A549 (cell line): Measurements from ENCODE around the gene UBAC2. TPM values are rescaled to one million over a fixed set of nuclear protein-coding genes. Genes with fewer than 3 reads are reported as not detected.

Source experiments
- ATAC-seq, 2 experiments: fragments of 200-7000 bp in 1 of 2; fragments of >200 bp in 1 of 2; cut with Nextera tagmentation in 1 of 2; cut with Tn5 transposase in 1 of 2; 3 replicates each; pipeline versions ENCODE4 v1.8.0 to v1.9.1; 2018 to 2020; ENCODE audit warnings: mild to moderate bottlenecking in 1 of 2, moderate library complexity in 1 of 2
- CTCF ChIA-PET: fragments of 300-600 bp; sonication (Branson Sonifier 250); formaldehyde crosslinking; extraction: SDS; loops from one replicate; lab custom pipeline; 2021; ENCODE audit warnings: antibody characterized with exemption, inconsistent platforms; lab: Yijun Ruan, JAX
- POLR2A ChIA-PET: fragments of 350-600 bp; formaldehyde crosslinking; extraction: SDS; loops from one replicate; lab custom pipeline; 2021; ENCODE audit warnings: antibody characterized with exemption, inconsistent platforms; lab: Yijun Ruan, JAX
- DNase-seq, 2 experiments: peaks; one replicate each; pipeline versions ENCODE4 v3.0.0 to v3.0.0-alpha.2; 2011 to 2016; ENCODE audit warnings: low read depth in 1 of 2, low spot score in 1 of 2
- FAIRE-seq: peaks from 2 replicates; lab custom pipeline; 2011; peaks lifted over from hg19 to GRCh38; lab: Jason Lieb, UNC
- H3K27ac ChIP-seq, 2 experiments: fragments of >200 bp; sonication (Bioruptor Twin); formaldehyde crosslinking; 3 replicates each; pipeline ENCODE4 v1.5.1; 2016 to 2017
- H3K4me1 ChIP-seq: fragments of >200 bp; sonication (Bioruptor Twin); formaldehyde crosslinking; 3 replicates; pipeline ENCODE4 v1.6.1; 2016
- H3K4me2 ChIP-seq: fragments of >200 bp; sonication (Bioruptor Twin); formaldehyde crosslinking; 3 replicates; pipeline ENCODE4 v1.6.1; 2016
- H3K4me3 ChIP-seq: fragments of >200 bp; sonication (Bioruptor Twin); formaldehyde crosslinking; 3 replicates; pipeline ENCODE4 v1.5.1; 2016
- H3K9me3 ChIP-seq: fragments of >200 bp; sonication (Bioruptor Twin); formaldehyde crosslinking; 3 replicates; pipeline ENCODE4 v1.6.1; 2016
- ATOH8 ChIP-seq: fragments of 250-450 bp; sonication (Bioruptor Pico); IDR thresholded peaks from 2 replicates; pipeline ENCODE4 v1.5.0; 2020; ENCODE audit warnings: low read depth, mild to moderate bottlenecking, moderate library complexity
- BCL3 ChIP-seq: fragments of >200 bp; sonication (Bioruptor Twin); formaldehyde crosslinking; IDR thresholded peaks from 3 replicates; pipeline ENCODE4 v1.6.1; 2016
- CBX2 ChIP-seq: fragments of 200-600 bp; sonication (generic); IDR thresholded peaks from 2 replicates; pipeline ENCODE4 v1.6.1; 2016; ENCODE audit warnings: low read depth, mild to moderate bottlenecking, borderline replicate concordance
- CEBPB ChIP-seq, 2 experiments: fragments of >200 bp in 1 of 2; sonication (Bioruptor Twin) in 1 of 2; formaldehyde crosslinking in 1 of 2; IDR thresholded peaks; 2 replicates each; pipeline ENCODE4 v1.6.1; 2012 to 2016
- CHD2 ChIP-seq: fragments of 150-350 bp; IDR thresholded peaks from 2 replicates; pipeline ENCODE4 v1.6.1; 2014; ENCODE audit warnings: low read length; ENCODE audit not compliant: partially characterized antibody
- CHD4 ChIP-seq: fragments of 200-600 bp; sonication (generic); IDR thresholded peaks from 2 replicates; pipeline ENCODE4 v1.6.1; 2016; ENCODE audit warnings: antibody characterized with exemption, mild to moderate bottlenecking, borderline replicate concordance
- E2F6 ChIP-seq: IDR thresholded peaks from 2 replicates; pipeline ENCODE4 v1.6.1; 2012; ENCODE audit warnings: low read depth, borderline replicate concordance
- EHF ChIP-seq: fragments of 250-450 bp; sonication (Bioruptor Pico); IDR thresholded peaks from 2 replicates; pipeline ENCODE4 v1.5.0; 2020; ENCODE audit warnings: mild to moderate bottlenecking
- ELK1 ChIP-seq: fragments of 150-350 bp; IDR thresholded peaks from 2 replicates; pipeline ENCODE4 v1.6.1; 2014; ENCODE audit warnings: low read depth, mild to moderate bottlenecking, low read length
- ESRRA ChIP-seq: fragments of 150-350 bp; IDR thresholded peaks from 2 replicates; pipeline ENCODE4 v1.6.1; 2014; ENCODE audit warnings: mild to moderate bottlenecking, low read length, borderline replicate concordance
- FOSB ChIP-seq: fragments of 250-450 bp; sonication (Bioruptor Pico); IDR thresholded peaks from 2 replicates; pipeline ENCODE4 v1.5.0; 2020; ENCODE audit warnings: mild to moderate bottlenecking, moderate library complexity
- FOSL2 ChIP-seq, 2 experiments: fragments of 450-650 bp in 1 of 2; fragments of >200 bp in 1 of 2; sonication (Bioruptor Twin) in 1 of 2; formaldehyde crosslinking; IDR thresholded peaks; 2 replicates each; pipeline versions ENCODE4 v1.5.0 to v1.6.1; 2016 to 2020; ENCODE audit warnings: mild to moderate bottlenecking in 1 of 2, moderate library complexity in 1 of 2
- FOXS1 ChIP-seq: fragments of 250-450 bp; sonication (Bioruptor Pico); IDR thresholded peaks from 2 replicates; pipeline ENCODE4 v1.5.0; 2020; ENCODE audit warnings: mild to moderate bottlenecking, moderate library complexity
- GATA3 ChIP-seq: IDR thresholded peaks from 2 replicates; pipeline ENCODE4 v1.6.1; 2012; ENCODE audit warnings: borderline replicate concordance
- HDAC2 ChIP-seq: fragments of 200-600 bp; sonication (generic); IDR thresholded peaks from 2 replicates; pipeline ENCODE4 v1.6.1; 2016
- HOXB13 ChIP-seq: fragments of 250-450 bp; sonication (Bioruptor Pico); IDR thresholded peaks from 2 replicates; pipeline ENCODE4 v1.5.0; 2020; ENCODE audit warnings: low read depth, mild to moderate bottlenecking, moderate library complexity
- HOXB5 ChIP-seq: fragments of 250-450 bp; sonication (Bioruptor Pico); IDR thresholded peaks from 2 replicates; pipeline ENCODE4 v1.5.0; 2020; ENCODE audit warnings: mild to moderate bottlenecking, moderate library complexity
- KDM1A ChIP-seq: fragments of 200-600 bp; sonication (generic); IDR thresholded peaks from 2 replicates; pipeline ENCODE4 v1.6.1; 2016; ENCODE audit warnings: low read depth, mild to moderate bottlenecking
- NFE2L2 ChIP-seq: fragments of 150-350 bp; conservative IDR thresholded peaks from 2 replicates; pipeline ENCODE4 v1.6.1; 2014; ENCODE audit warnings: low read length
- RAD21 ChIP-seq, 2 experiments: fragments of >200 bp in 1 of 2; sonication (Bioruptor Twin) in 1 of 2; formaldehyde crosslinking in 1 of 2; IDR thresholded peaks in 1 of 2; conservative IDR thresholded peaks in 1 of 2; 2 replicates in 1 of 2; 3 replicates in 1 of 2; pipeline ENCODE4 v1.6.1; 2012 to 2018; ENCODE audit warnings: inconsistent platforms in 1 of 2
- RCOR1 ChIP-seq: fragments of 150-350 bp; IDR thresholded peaks from 2 replicates; pipeline ENCODE4 v1.6.1; 2014; ENCODE audit warnings: antibody characterized with exemption, low read length, low read depth
- RFX5 ChIP-seq: fragments of 450-650 bp; IDR thresholded peaks from 2 replicates; pipeline ENCODE4 v1.7.1; 2014; ENCODE audit warnings: antibody characterized with exemption, mild to moderate bottlenecking, moderate library complexity
- TFCP2L1 ChIP-seq: fragments of 250-450 bp; sonication (Bioruptor Pico); IDR thresholded peaks from 2 replicates; pipeline ENCODE4 v1.5.0; 2021; ENCODE audit warnings: mild to moderate bottlenecking
- USF2 ChIP-seq: fragments of 450-650 bp; IDR thresholded peaks from 2 replicates; pipeline ENCODE4 v1.6.1; 2014; ENCODE audit warnings: antibody characterized with exemption
- ZC3H11A ChIP-seq: fragments of 450-650 bp; IDR thresholded peaks from 2 replicates; pipeline ENCODE4 v1.6.1; 2014; ENCODE audit warnings: antibody characterized with exemption, mild to moderate bottlenecking
- WGBS: methylation state at CpG from one replicate; pipeline ENCODE4 v1.1.6; 2017; ENCODE audit errors: missing lambda C conversion rate; 5-methylcytosine and 5-hydroxymethylcytosine counted together
- polyA plus RNA-seq, 4 experiments: library from polyadenylated mRNA; depleted of rRNA in 3 of 4; stranded (reverse); fragments of >200 nt; fragmentation: RNase III in 1 of 4; extraction: RNeasy Plus Mini Kit Qiagen cat#74134 plus additional on column Dnase treatment in 1 of 4; gene quantifications; 2 replicates in 3 of 4; 3 replicates in 1 of 4; pipeline ENCODE4 v1.2.3, GENCODE V29; 2011 to 2017

UBAC2 gene
- polyA plus RNA-seq, 2 of the 4 experiments (the other 2 are of a cell fraction), result 61.6 to 103 TPM

GRCh38 chr13:99257291-99257690 is 56.6 kb downstream of the UBAC2 start:
- Histone ChIP-seq H3K4me1 (no peaks in the 10 kb centered on the region), H3K9me3 (no peaks in the 10 kb centered on the region), H3K4me3 (no peak overlapping the region), H3K4me2 (no peak overlapping the region), H3K27ac (no peak overlapping the region)
- ChIA-PET POLR2A (no interaction called here), CTCF (interaction anchor here (1.1 to 1.5 kb wide), 2 partner anchors 12 to 81 kb away, joined by 3 to 6 read pairs; no protein-coding TSS in a partner anchor)
- 83% methylated on average over 2 of the region's 2 CpGs for WGBS
- FAIRE-seq, result no peak
- TF ChIP-seq BCL3 (no peak), ZC3H11A (no peak), ESRRA (no peak), HOXB13 (CRISPR knock-in tag) (no peak), NFE2L2 (no peak), HDAC2 (no peak), GATA3 (no peak), ELK1 (no peak)
- no peak for DNase-seq
- ATAC-seq, result no peak

GRCh38 chr13:99258210-99258860 is 57.7 kb downstream of the UBAC2 start, which contains the start of gene GPR18:
TSS of gene GPR18 (minus strand) at chr13:99258379. CDS start at chr13:99255872, 2,507 bp downstream.
- DNase-seq (no peak), ATAC-seq (no peak), FAIRE-seq (no peak)
- ChIA-PET CTCF (interaction anchor here (1.1 to 1.5 kb wide), 2 partner anchors 11 to 82 kb away, joined by 3 to 6 read pairs; no protein-coding TSS in a partner anchor), POLR2A (no interaction called here)
- no peak within 1 kb of the TSS for H3K27ac ChIP-seq
- no peaks in the 10 kb centered on the region for H3K4me1 ChIP-seq
- TF ChIP-seq EHF (CRISPR knock-in tag) (no peak), ELK1 (no peak), ATOH8 (CRISPR knock-in tag) (no peak), RAD21 (conservative IDR thresholded peaks at IDR 0.05 in 1 of 2, IDR thresholded peaks at IDR 0.05 in 1 of 2) (no peak), USF2 (no peak), FOXS1 (CRISPR knock-in tag) (no peak), CEBPB (IDR thresholded peaks at IDR 0.05) (no peak), CBX2 (no peak), FOSL2 (IDR thresholded peaks at IDR 0.05) (no peak), FOSL2 (CRISPR knock-in tag; IDR thresholded peaks at IDR 0.05) (no peak), FOSB (CRISPR knock-in tag) (no peak), KDM1A (no peak), RFX5 (no peak), CHD2 (no peak), RCOR1 (no peak), TFCP2L1 (CRISPR knock-in tag) (no peak), E2F6 (no peak), CHD4 (no peak), HOXB5 (CRISPR knock-in tag) (no peak)
- H3K9me3 ChIP-seq, result no peaks in the 10 kb centered on the region
- WGBS, result 94% methylated on average over 4 of the region's 4 CpGs
- no peak within 1 kb of the TSS for H3K4me2 ChIP-seq
- no peak within 1 kb of the TSS for H3K4me3 ChIP-seq
